GM13977 (cell line): Measurements from ENCODE around the gene TMEM53.

ENCODE experiments used
- DNase-seq: peaks from one replicate; pipeline ENCODE4 v3.0.0; 2012; ENCODE audit warnings: low spot score
- in situ Hi-C: fragments of 300-500 bp; cut with MboI; formaldehyde crosslinking; loops from one replicate; pipeline ENCODE4 v1.12.0; 2022; ENCODE audit warnings: low sequenced_read_pairs, low pct_unique_long_range_greater_than_20kb, mixed read lengths, inconsistent platforms; ENCODE audit not compliant: unreplicated experiment
- TF ChIP-seq, protein P1 (sequence below): IDR thresholded peaks from 2 replicates; pipeline ENCODE4 v1.5.1; 2012; ENCODE audit warnings: mild to moderate bottlenecking, control low read depth; ENCODE audit not compliant: insufficient read depth; ENCODE audit errors: extremely low read depth, missing control alignments

The TMEM53 gene

DNA sequence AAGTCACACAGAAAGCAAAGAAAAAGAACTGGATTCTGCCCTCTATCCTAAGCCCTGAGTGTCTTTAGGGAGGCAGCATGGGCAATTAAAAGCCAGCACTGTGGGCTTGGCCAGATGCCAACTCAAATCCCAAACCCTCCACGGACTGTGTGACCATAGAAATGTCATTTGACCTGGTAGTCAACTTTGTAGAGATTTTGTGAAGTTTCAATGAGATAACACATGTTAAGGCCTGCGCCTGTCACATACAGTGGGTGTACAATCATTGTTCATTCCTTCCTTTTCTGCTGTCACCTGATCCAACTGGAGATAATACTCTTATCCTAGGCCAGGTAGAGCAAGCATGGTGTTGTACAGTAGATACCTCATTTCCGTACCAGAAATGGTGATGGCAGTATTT, 54.2 kb downstream of the TMEM53 start:
- TF ChIP-seq, protein P1, sequence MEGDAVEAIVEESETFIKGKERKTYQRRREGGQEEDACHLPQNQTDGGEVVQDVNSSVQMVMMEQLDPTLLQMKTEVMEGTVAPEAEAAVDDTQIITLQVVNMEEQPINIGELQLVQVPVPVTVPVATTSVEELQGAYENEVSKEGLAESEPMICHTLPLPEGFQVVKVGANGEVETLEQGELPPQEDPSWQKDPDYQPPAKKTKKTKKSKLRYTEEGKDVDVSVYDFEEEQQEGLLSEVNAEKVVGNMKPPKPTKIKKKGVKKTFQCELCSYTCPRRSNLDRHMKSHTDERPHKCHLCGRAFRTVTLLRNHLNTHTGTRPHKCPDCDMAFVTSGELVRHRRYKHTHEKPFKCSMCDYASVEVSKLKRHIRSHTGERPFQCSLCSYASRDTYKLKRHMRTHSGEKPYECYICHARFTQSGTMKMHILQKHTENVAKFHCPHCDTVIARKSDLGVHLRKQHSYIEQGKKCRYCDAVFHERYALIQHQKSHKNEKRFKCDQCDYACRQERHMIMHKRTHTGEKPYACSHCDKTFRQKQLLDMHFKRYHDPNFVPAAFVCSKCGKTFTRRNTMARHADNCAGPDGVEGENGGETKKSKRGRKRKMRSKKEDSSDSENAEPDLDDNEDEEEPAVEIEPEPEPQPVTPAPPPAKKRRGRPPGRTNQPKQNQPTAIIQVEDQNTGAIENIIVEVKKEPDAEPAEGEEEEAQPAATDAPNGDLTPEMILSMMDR: no peak
- in situ Hi-C loops: no loop called here
- no peak for DNase-seq

GRCh38 chr1:44619261-44619900, 54.9 kb downstream of the TMEM53 start:
- in situ Hi-C loops: no loop called here
- no peak for DNase-seq
- TF ChIP-seq, protein P1: no peak

DNA sequence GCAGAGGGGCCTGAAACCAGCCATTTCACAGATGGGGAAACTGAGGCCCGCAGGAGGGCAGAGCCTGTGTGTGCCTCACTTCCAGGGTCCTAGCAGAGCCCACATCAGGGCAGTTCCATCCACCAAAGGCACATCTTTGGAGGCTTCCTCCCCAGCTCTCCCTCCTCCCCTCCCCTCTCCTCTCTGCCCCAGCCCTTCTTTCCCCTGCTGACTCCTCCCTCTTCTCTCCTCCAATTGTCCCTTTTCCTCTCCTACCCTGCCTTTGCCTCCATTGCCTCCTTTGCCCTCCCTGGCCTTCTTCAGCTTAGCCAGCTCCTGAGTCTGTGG, 56.6 kb downstream of the TMEM53 start:
- no peak for DNase-seq
- in situ Hi-C loops: no loop called here
- TF ChIP-seq, protein P1: no peak

- in situ Hi-C loops: no loop called here
- TF ChIP-seq, protein P1: no peak
- no peak for DNase-seq
These were observed 57.1 kb downstream of the TMEM53 start for GRCh38 chr1:44616991-44617702.

GRCh38 chr1:44616284-44616990, 57.8 kb downstream of the TMEM53 start:
- DNase-seq: no peak
- in situ Hi-C loops: no loop called here
- TF ChIP-seq, protein P1: no peak

- in situ Hi-C loops: no loop called here
- TF ChIP-seq, protein P1: no peak
- no peak for DNase-seq
These were observed 60.3 kb downstream of the TMEM53 start for GRCh38 chr1:44613941-44614340.
